DOHH2 (cell line): Measurements from ENCODE around the gene CHMP5.

Source experiments
- EZH2phosphoT487 ChIP-seq: fragments of 200-600 bp; sonication (generic); IDR thresholded peaks from 2 replicates; pipeline ENCODE4 v1.6.1; 2017; ENCODE audit warnings: borderline replicate concordance, mild to moderate bottlenecking, antibody characterized with exemption, low read length, moderate library complexity, mixed read lengths
- TF ChIP-seq, protein P1 (sequence below): fragments of 200-600 bp; sonication (generic); IDR thresholded peaks from one replicate; pipeline ENCODE4 v1.5.1; 2014; ENCODE audit warnings: antibody characterized with exemption, mild to moderate bottlenecking, low read depth, low read length; ENCODE audit not compliant: poor library complexity, severe bottlenecking

DNA sequence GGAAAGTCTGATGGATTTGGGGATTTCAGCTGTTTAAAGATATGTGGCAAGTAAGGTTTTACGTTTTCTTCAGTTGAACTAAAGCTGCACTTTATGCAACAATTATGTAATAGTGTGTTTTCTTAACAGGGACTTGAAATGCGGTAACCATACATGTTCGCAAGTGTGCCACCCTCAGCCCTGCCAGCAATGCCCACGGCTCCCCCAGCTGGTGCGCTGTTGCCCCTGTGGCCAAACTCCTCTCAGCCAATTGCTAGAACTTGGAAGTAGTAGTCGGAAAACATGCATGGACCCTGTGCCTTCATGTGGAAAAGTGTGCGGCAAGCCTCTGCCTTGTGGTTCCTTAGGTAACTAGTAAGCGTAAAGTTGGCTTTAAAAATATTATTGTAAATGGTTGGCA lies 53.9 kb downstream of the CHMP5 start:
- TF ChIP-seq, protein P1, sequence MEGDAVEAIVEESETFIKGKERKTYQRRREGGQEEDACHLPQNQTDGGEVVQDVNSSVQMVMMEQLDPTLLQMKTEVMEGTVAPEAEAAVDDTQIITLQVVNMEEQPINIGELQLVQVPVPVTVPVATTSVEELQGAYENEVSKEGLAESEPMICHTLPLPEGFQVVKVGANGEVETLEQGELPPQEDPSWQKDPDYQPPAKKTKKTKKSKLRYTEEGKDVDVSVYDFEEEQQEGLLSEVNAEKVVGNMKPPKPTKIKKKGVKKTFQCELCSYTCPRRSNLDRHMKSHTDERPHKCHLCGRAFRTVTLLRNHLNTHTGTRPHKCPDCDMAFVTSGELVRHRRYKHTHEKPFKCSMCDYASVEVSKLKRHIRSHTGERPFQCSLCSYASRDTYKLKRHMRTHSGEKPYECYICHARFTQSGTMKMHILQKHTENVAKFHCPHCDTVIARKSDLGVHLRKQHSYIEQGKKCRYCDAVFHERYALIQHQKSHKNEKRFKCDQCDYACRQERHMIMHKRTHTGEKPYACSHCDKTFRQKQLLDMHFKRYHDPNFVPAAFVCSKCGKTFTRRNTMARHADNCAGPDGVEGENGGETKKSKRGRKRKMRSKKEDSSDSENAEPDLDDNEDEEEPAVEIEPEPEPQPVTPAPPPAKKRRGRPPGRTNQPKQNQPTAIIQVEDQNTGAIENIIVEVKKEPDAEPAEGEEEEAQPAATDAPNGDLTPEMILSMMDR = no peak
- TF ChIP-seq EZH2phosphoT487 = no peak
